Naive B cell (primary cell): ENCODE data around the gene POLD2. TPM values are rescaled to one million over a fixed set of nuclear protein-coding genes. Genes with fewer than 3 reads are reported as not detected.

ENCODE experiments used
- ATAC-seq, 2 donors: fragments of 150-1000 bp; cut with Tn5 transposase; 2 replicates each; pipeline ENCODE4 v1.10.0; 2021; ENCODE audit warnings: low read depth in 2 of 2, mild to moderate bottlenecking in 2 of 2, moderate library complexity in 2 of 2
- DNase-seq: peaks from one replicate; pipeline ENCODE4 v3.0.0; 2022
- H3K27ac Mint-ChIP-seq, 6 donors: one replicate each; pipeline ENCODE4 v1.8.0; 2020 to 2022; ENCODE audit warnings: mild to moderate bottlenecking in 6 of 6, mixed read lengths in 6 of 6, moderate library complexity in 5 of 6, inconsistent platforms in 2 of 6
- H3K27me3 Mint-ChIP-seq, 3 donors: one replicate each; pipeline ENCODE4 v1.8.0; 2021 to 2022; ENCODE audit warnings: mixed read lengths in 3 of 3, mild to moderate bottlenecking in 1 of 3
- H3K36me3 Mint-ChIP-seq, 2 donors: one replicate each; pipeline ENCODE4 v1.8.0; 2020 to 2022; ENCODE audit warnings: mixed read lengths in 2 of 2, inconsistent platforms in 1 of 2, mild to moderate bottlenecking in 1 of 2
- H3K4me1 Mint-ChIP-seq, 3 donors: one replicate each; pipeline ENCODE4 v1.8.0; 2020 to 2022; ENCODE audit warnings: mixed read lengths in 3 of 3, inconsistent platforms in 1 of 3, mild to moderate bottlenecking in 1 of 3, moderate library complexity in 1 of 3
- H3K4me3 Mint-ChIP-seq, 8 donors: one replicate each; pipeline ENCODE4 v1.8.0; 2020 to 2022; ENCODE audit warnings: mild to moderate bottlenecking in 8 of 8, mixed read lengths in 8 of 8, moderate library complexity in 8 of 8, inconsistent platforms in 2 of 8
- H3K9me3 Mint-ChIP-seq, 7 donors: one replicate each; pipeline ENCODE4 v1.8.0; 2020 to 2022; ENCODE audit warnings: mixed read lengths in 7 of 7, mild to moderate bottlenecking in 5 of 7, inconsistent platforms in 2 of 7, moderate library complexity in 1 of 7
- polyA plus RNA-seq, 6 donors: library from polyadenylated mRNA; unstranded; fragments of 300-500 nt; fragmentation: Illumina TruSeq; gene quantifications; one replicate each; pipeline ENCODE4 v1.2.3, GENCODE V29; 2021; ENCODE audit warnings: low read depth in 6 of 6

The POLD2 gene
- polyA plus RNA-seq, 6 donors from 2014 or later, result 80.6 to 128 (median 88.6) TPM

- no peak for ATAC-seq
- Mint-ChIP-seq H3K4me3 (peak overlapping the region in 3 of 8 donors; percentile 34 to 38 (median 36)), H3K27me3 (no peaks in the 10 kb centered on the region), H3K27ac (peak overlapping the region; percentile 24 to 97 (median 80)), H3K36me3 (no peaks in the 10 kb centered on the region), H3K4me1 (peaks cover 48 to 82% (median 67%) of the 10 kb centered on the region in 3 donors), H3K9me3 (peaks cover 0 to 3% (median 0%) of the 10 kb centered on the region in 7 donors)
- DNase-seq, result no peak
Measured at GRCh38 chr7:44067064-44067951, 56.0 kb downstream of the POLD2 start.

GRCh38 chr7:44066494-44067063, 56.8 kb downstream of the POLD2 start:
- H3K9me3 Mint-ChIP-seq, result peaks cover 0 to 3% (median 0%) of the 10 kb centered on the region in 7 donors
- DNase-seq, result no peak
- H3K4me1 Mint-ChIP-seq, result peaks cover 42 to 76% (median 62%) of the 10 kb centered on the region in 3 donors
- H3K36me3 Mint-ChIP-seq, result no peaks in the 10 kb centered on the region
- H3K27me3 Mint-ChIP-seq, result no peaks in the 10 kb centered on the region
- no peak for ATAC-seq
- peak overlapping the region in 4 of 8 donors; percentile 24 to 38 (median 35) for H3K4me3 Mint-ChIP-seq
- H3K27ac Mint-ChIP-seq, result peak overlapping the region in 4 of 6 donors; percentile 84 to 97 (median 90)

GRCh38 chr7:44066111-44066460, 57.3 kb downstream of the POLD2 start:
- no peaks in the 10 kb centered on the region for H3K27me3 Mint-ChIP-seq
- no peaks in the 10 kb centered on the region for H3K36me3 Mint-ChIP-seq
- H3K4me3 Mint-ChIP-seq, result peak overlapping the region in 4 of 8 donors; percentile 26 to 53 (median 47)
- ATAC-seq, result peak; percentile 16 to 17
- peaks cover 47 to 76% (median 62%) of the 10 kb centered on the region in 3 donors for H3K4me1 Mint-ChIP-seq
- H3K9me3 Mint-ChIP-seq, result peaks cover 0 to 3% (median 0%) of the 10 kb centered on the region in 7 donors
- DNase-seq, result no peak
- peak overlapping the region; percentile 61 to 94 (median 77) for H3K27ac Mint-ChIP-seq

GRCh38 chr7:44065431-44066110, 57.8 kb downstream of the POLD2 start, which contains the start of gene PGAM2:
Gene PGAM2, minus strand, starts transcription at chr7:44065567. Its CDS starts 38 bp downstream, at chr7:44065529.
- Mint-ChIP-seq H3K36me3 (no peaks in the 10 kb centered on the region), H3K4me1 (peaks cover 48 to 76% (median 61%) of the 10 kb centered on the region in 3 donors), H3K27me3 (no peaks in the 10 kb centered on the region), H3K9me3 (peaks cover 0 to 3% (median 0%) of the 10 kb centered on the region in 7 donors), H3K4me3 (peak within 1 kb of the TSS in 6 of 8 donors; percentile 26 to 70 (median 47)), H3K27ac (peak within 1 kb of the TSS; percentile 70 to 94 (median 84))
- peak; percentile 26 to 43 for ATAC-seq
- no peak for DNase-seq

GRCh38 chr7:44064791-44065430, 58.4 kb downstream of the POLD2 start:
- ATAC-seq, result peak in 1 of 2 donors; percentile 50
- H3K4me1 Mint-ChIP-seq, result peaks cover 55 to 76% (median 65%) of the 10 kb centered on the region in 3 donors
- peaks cover 0 to 4% of the 10 kb centered on the region in 2 donors for H3K36me3 Mint-ChIP-seq
- no peaks in the 10 kb centered on the region for H3K27me3 Mint-ChIP-seq
- H3K27ac Mint-ChIP-seq, result peak overlapping the region in 5 of 6 donors; percentile 54 to 94 (median 84)
- peaks cover 0 to 3% (median 0%) of the 10 kb centered on the region in 7 donors for H3K9me3 Mint-ChIP-seq
- peak overlapping the region in 6 of 8 donors; percentile 9 to 70 (median 18) for H3K4me3 Mint-ChIP-seq
- no peak for DNase-seq

Other genes starting within 250 kb of the POLD2 start
- gene URGCP, start 217.0 kb downstream of the POLD2 start, polyA plus RNA-seq, result 10 to 100 TPM; 13.5 to 24.0 (median 21.2) TPM
- 10 to 100 TPM in 4 of 6 donors, 1 to 10 TPM in 2; 7.8 to 20.8 (median 11.1) TPM for gene UBE2D4, start 197.1 kb downstream of the POLD2 start, polyA plus RNA-seq
- gene SPDYE1, start 125.7 kb downstream of the POLD2 start, polyA plus RNA-seq, result under 1 TPM in 3 of 6 donors, not detected in 3; 0.16 to 0.31 (median 0.17) TPM
- gene DBNL, start 78.8 kb downstream of the POLD2 start, polyA plus RNA-seq, result 100 to 1,000 TPM; 226 to 512 (median 348) TPM
- gene PGAM2, start 58.0 kb downstream of the POLD2 start, polyA plus RNA-seq, result not detected
- 10 to 100 TPM; 26.3 to 53.0 (median 31.4) TPM for gene POLM, start 41.0 kb downstream of the POLD2 start, polyA plus RNA-seq
- gene AEBP1, start 19.2 kb downstream of the POLD2 start, polyA plus RNA-seq, result 10 to 100 TPM in 1 of 6 donors, 1 to 10 TPM in 5; 1.9 to 18.5 (median 4.1) TPM
- gene MYL7, start 17.8 kb upstream of the POLD2 start, polyA plus RNA-seq, result not detected
- gene GCK, start 65.9 kb upstream of the POLD2 start, polyA plus RNA-seq, result 1 to 10 TPM in 2 of 6 donors, under 1 TPM in 4; 0.29 to 4.5 (median 0.45) TPM
- 10 to 100 TPM; 21.5 to 41.9 (median 31.0) TPM for gene YKT6, start 77.4 kb upstream of the POLD2 start, polyA plus RNA-seq
- not detected for gene CAMK2B, start 202.0 kb upstream of the POLD2 start, polyA plus RNA-seq